Posterior vena cava (tissue), 2 donors: ENCODE data around the gene CC2D1A. TPM values are rescaled to one million over a fixed set of nuclear protein-coding genes. Genes with fewer than 3 reads are reported as not detected.

Experiments
- DNase-seq: peaks from one replicate; pipeline ENCODE4 v3.0.0-alpha.2; 2020; ENCODE audit warnings: low spot score
- intact Hi-C, 2 donors: fragments of 100-400 bp; cut with DNase I; formaldehyde crosslinking; loops; one replicate each; pipeline versions ENCODE4 v1.14.1 to v1.14.2; 2022 to 2023
- total RNA-seq, 2 donors: library from RNA; stranded (reverse); fragmentation: NEBNext Ultra II Directional; extraction: Animal tissue kit (Norgen Biotek cat#: 25700); gene quantifications; one replicate each; pipeline ENCODE4 v1.2.1, GENCODE V29; 2021
- donor health status: DM: yes; HTN: yes; CAD: no.
- donor health status: DM: yes; HTN: yes; CAD: no.

The CC2D1A gene
- total RNA-seq, 2 donors from 2014 or later = 16.8 to 22.6 TPM

DNA sequence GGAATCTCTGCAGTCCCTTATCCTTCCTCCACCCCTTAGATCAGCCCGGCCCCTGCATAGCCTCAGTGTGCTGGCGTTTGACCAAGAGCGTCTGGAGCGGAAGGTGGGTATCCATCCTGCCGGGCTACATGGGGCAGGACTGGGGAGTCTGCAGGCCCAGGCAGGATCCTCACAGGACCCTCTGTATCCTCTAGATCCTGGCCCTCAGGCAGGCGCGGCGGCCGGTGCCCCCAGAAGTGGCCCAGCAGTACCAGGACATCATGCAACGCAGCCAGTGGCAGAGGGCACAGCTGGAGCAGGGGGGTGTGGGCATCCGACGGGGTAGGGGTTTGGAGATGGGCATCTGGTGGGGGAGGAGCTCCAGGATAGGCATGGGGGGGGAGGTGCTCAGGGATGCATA, 23.3 kb downstream of the CC2D1A start:
- DNase-seq = no peak
- intact Hi-C loops = no loop called here

DNA sequence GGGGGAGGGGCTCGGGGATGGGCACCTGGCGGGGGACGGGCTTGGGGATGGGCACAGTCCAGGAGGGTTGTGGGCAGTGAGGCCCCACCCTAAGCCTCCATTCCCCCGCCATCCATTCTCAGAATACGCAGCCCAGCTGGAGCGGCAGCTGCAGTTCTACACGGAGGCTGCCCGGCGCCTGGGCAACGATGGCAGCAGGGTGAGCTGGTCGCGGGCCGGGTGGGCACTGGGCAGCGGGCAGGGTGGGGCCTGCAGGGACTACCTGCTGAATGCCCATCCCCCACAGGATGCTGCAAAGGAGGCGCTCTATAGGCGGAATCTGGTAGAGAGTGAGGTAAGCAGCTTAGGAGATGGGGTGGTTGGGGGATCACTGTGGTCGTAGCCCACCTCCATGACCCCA, 24.0 kb downstream of the CC2D1A start:
- DNase-seq = no peak
- intact Hi-C loops = no loop called here

DNA sequence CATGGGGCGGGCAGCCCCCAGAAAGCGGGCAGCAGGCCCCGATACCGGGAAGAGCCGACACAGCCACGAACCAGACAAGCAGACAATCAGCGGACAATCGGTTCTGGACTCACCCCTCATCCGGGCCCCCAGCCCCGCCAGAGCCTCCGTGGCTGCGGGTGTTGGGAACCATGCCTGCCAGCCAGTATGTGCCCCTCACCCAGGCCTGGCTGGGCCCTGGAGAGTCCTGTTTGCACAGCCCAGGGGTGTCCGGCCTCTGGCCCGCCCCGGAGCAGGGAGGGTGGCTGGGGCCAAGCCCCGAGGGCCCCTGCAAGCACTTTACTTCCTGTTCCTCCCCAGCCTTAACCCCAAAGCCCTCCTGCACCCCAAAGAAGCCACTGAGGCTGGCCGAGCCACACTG, 24.4 kb downstream of the CC2D1A start:
- no peak for DNase-seq
- intact Hi-C loops = no loop called here

- intact Hi-C loops = no loop called here
- no peak for DNase-seq
Observed at GRCh38 chr19:13931391-13932148, 25.6 kb downstream of the CC2D1A start.

- no peak for DNase-seq
- intact Hi-C loops = no loop called here
Observed at GRCh38 chr19:13932149-13932637, 26.2 kb downstream of the CC2D1A start.

DNA sequence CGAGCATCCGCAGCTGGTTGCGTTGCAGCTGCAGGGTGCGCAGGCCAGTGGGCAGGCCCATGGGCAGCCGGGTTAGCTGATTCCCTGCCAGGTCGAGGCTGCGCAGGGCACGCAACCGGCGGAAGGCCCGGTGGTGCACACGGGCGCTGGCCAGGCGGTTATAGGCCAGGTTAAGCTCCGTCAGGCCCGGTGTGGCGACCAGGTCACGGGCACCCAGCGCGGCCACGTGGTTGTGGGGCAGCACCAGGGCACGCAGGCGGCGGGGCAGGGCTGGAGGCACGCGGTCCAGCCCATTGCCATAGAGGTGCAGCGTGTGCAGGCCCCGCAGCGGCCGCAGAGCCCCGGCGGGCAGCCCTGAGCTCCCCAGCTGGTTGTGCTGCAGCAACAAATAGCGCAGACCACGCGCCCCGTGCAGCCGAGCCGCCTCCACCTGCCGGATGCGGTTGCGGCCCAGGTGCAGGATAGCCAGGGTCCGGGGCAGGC, 27.0 kb downstream of the CC2D1A start:
- intact Hi-C loops = no loop called here

GRCh38 chr19:13934785-13935109, 28.7 kb downstream of the CC2D1A start:
- intact Hi-C loops = no loop called here

More for the DNA sequence above, 27.0 kb downstream of the CC2D1A start:
- DNase-seq = no peak

DNA sequence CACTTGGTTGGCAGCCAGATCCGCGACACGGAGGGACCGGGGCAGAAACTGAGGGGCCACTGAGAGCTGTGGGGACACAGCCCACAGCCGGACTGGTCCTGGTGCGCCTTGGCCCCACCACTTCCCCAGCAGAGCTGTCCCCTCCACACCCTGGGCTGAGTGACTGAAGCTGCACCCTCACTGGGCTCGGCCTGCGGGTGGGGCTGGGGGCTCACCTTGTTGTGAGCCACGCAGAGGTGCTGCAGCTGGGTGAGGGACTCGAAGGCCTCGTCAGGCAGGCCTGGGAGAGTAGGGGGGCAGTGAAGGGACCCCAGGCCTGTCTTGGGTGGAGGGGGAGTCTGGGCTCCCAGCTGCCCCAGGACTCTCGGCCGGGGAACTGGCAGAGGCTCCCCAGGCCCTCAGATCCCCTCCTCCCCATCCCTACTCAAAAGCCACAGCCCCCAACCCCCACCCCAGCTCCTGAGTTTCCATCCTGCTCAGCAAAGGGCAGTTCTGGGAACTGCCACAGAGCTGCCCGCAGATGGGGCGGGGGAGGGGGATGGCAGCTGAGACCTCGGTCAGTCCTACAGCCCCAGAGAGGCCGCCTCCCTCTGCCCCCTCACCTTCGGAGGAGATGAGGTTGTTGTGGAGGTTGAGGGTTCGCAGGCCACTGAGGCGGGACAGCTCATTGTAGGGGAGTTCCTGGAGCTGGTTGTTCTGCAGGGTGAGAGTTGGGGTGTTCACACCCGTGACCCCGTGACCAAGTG, 29.9 kb downstream of the CC2D1A start:
- DNase-seq = no peak
- intact Hi-C loops = no loop called here

More at GRCh38 chr19:13934785-13935109, 28.7 kb downstream of the CC2D1A start:
- DNase-seq = no peak

DNA sequence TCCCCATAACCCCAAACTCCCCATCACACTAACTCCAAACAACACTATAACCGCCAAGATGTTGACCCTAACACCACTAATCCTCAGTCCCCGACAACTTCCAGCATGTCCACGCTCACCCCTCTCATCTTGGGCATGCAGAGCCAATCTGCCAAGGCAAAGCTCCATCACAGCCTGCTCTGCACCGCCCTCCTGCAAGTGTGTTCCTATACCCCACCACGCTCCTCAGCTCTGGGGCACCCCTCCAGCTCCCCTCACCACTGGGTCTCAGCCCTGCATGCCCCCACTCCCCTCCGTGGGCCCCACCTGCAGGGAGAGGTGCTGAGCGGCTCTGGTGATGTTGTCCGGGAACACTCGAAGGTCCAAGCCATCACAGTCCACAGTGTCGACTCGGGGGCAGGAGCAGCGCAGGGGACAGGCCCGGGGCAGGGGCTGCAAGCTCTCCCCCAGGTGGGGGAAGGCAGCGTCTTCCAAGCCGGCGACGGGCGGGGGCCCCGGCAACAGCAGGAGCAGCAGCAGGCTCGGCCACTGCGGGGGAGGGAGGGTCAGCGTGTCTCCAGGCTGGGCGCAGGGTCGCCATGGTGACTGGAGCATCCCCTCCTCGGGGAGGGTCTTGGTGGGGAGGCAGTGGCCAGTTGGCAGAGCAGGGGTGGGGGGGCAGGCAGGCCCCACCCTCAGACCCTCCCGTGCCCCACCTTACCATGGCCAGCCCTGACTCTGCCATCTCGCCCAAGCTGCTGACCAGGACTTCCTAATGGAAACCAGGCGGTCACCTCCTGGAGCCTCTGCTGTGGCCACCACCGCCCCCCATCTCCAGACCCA, 31.7 kb downstream of the CC2D1A start:
- DNase-seq = no peak
- intact Hi-C loops = no loop called here

- no peak for DNase-seq
- intact Hi-C loops = no loop called here
Observed at GRCh38 chr19:13938301-13939064, 32.5 kb downstream of the CC2D1A start, which contains the start of gene PODNL1. Gene PODNL1, minus strand, starts transcription at chr19:13938417. Its CDS starts 236 bp downstream, at chr19:13938181.

DNA sequence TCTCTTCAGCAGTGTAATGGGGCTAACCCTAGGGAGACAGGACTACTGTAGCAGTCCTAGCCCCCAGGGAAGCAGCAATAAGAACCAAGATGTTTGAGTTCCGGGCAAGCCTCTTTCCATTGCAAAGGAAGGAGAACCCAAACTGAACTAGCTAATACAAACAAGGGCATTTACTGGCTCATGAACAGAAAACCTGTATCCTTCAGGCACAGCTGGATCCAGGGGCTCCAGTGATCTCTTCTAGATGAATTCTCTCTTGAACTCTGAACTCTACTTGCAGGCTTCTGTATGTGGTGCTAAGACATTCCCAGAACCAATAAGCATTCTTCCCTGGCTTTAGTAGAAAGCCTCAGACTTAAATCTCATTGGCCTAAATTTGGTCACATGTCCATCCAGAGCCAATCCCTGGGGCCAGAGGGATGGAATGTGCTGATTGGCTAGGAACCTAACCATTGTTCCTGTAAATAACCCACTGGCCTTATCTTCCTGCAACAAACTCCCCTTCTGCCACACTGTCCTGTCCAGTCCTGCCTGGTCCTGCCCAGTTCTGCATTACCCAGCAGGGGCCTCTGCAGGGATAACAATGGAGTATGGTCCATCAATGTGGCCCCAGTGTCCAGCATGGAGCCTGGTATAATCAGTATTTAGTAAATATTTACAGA, 36.2 kb downstream of the CC2D1A start:
- intact Hi-C loops = no loop called here

DNA sequence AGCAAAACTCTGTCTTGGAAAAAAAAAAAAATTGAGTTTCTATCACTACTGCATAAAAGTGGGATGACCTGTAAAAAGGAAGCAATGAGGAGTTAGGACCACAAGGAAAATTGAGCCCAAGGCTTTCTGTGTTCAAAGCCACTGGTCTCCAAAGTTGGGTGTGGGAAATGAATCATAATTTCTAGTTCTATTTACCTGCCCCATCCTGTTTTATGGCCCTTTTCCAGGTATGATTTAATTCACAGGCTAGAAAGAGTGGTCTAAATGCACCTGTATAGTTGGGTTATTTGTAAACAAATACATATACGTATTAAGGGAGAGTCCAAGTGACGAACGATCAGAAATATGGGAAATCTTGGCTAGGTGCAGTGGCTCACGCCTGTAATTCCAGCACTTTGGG, 40.4 kb downstream of the CC2D1A start:
- intact Hi-C loops = no loop called here
- no peak for DNase-seq

More for the DNA sequence above, 36.2 kb downstream of the CC2D1A start:
- no peak for DNase-seq

- DNase-seq = no peak
- intact Hi-C loops = no loop called here
Observed at GRCh38 chr19:13951043-13951442, 45.0 kb downstream of the CC2D1A start.

DNA sequence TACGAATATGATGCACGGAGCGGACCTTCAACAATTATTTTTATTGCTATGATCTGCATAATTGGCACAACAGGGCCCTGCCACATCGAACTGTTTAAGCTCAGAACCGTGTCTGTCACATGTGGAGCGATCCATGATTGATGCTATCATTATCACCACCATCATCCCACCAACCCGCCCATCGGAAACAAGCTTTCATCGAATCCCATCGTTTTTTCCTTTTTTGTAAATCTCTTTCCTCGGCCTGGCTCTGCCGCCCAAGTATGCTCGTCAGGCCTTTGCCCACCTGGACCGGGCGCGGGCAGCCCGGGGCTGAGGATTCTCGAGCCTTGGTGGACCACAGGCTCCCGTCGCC, 45.8 kb downstream of the CC2D1A start:
- DNase-seq = no peak
- intact Hi-C loops = loop anchor here in 1 of 2 donors (1.0 kb wide), 2 partner anchors 23 to 33 kb away; no protein-coding TSS in a partner anchor

DNA sequence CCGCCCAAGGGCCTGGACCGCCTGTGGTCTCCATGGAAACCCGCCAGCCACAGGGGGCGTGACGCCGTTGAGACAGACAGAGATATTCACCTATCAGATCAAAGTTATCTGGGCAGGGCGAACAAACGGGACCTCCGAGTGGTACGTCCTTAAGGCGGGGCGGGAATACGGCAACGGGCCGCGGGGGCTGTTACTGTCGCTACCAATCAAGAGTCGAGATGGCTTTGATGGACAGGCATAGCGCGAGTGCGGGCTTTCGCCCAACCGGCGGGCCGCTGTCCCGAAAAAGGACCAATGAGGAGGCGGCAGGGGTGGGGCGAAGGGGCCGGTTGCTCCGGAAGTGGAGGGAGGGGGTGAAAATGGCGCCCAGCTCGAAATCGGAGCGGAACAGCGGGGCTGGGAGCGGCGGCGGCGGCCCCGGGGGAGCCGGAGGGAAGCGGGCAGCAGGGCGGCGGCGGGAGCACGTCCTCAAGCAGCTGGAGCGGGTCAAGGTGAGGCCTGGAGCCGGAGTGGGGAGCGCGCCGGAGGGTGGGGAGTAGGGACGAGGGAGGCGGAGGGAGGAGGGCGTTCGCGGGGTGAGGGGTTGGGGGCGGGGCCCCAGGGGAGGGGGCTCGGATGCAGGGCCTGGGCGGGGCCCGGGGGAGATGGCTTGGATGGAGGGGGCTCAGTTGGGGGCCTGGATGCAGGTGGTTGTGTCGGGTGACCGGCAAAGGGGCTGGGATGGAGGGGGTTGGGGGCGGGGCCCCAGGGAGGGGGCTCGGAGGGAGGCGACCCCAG, 46.3 kb downstream of the CC2D1A start, which contains the start of gene DCAF15:
Gene DCAF15, plus strand, starts transcription at position 356 of the 777 bp plus-strand sequence. Its CDS starts 4 bp downstream, at position 360.
- intact Hi-C loops = loop anchor here in 1 of 2 donors (1.0 kb wide), 2 partner anchors 22 to 34 kb away; no protein-coding TSS in a partner anchor
- peak; percentile 100 for DNase-seq

- intact Hi-C loops = loop anchor here in 1 of 2 donors (1.0 kb wide), 2 partner anchors 21 to 35 kb away; no protein-coding TSS in a partner anchor
- DNase-seq = no peak
Observed at GRCh38 chr19:13952931-13953531, 47.0 kb downstream of the CC2D1A start.

GRCh38 chr19:13954185-13954584, 48.2 kb downstream of the CC2D1A start:
- intact Hi-C loops = no loop called here
- no peak for DNase-seq
